T-helper 2 cell treated with Interferon-gamma antibody and Interleukin-4, amounts not matched to agents 100 ng/mL and 5 ng/mL, for 36 hours (primary cell): ENCODE results near the gene CHST9. TPM values are rescaled to one million over a fixed set of nuclear protein-coding genes. Genes with fewer than 3 reads are reported as not detected.

Experiments used
- intact Hi-C: fragments of 100-400 bp; cut with micrococcal nuclease; formaldehyde crosslinking; loops from one replicate; pipeline ENCODE4 v1.15.1; 2023
- total RNA-seq: library from RNA; stranded (reverse); gene quantifications from 2 replicates; pipeline ENCODE4 v1.2.3, GENCODE V29; 2022

The CHST9 gene
- total RNA-seq, 1 donor from 2014 or later = not detected

GRCh38 chr18:26868968-26869586 is 316.0 kb downstream of the CHST9 start:
- intact Hi-C loops = no loop called here

- intact Hi-C loops = no loop called here
Measured at GRCh38 chr18:26867471-26867870, 317.6 kb downstream of the CHST9 start.

- intact Hi-C loops = no loop called here
Measured at GRCh38 chr18:26865557-26865956, 319.6 kb downstream of the CHST9 start, which contains the start of gene AQP4. AQP4 (minus strand) TSS chr18:26865707; CDS start chr18:26865689, 18 bp downstream.

GRCh38 chr18:26864658-26865057 is 320.4 kb downstream of the CHST9 start:
- intact Hi-C loops = no loop called here

- intact Hi-C loops = no loop called here
Measured at GRCh38 chr18:26863921-26864497, 321.1 kb downstream of the CHST9 start.

- intact Hi-C loops = no loop called here
Measured at GRCh38 chr18:26863122-26863879, 321.8 kb downstream of the CHST9 start.

- intact Hi-C loops = no loop called here
Measured at GRCh38 chr18:26862084-26862483, 323.0 kb downstream of the CHST9 start.
